Urinary bladder (tissue), 4 donors: ENCODE data around the gene TNNI2. TPM values are rescaled to one million over a fixed set of nuclear protein-coding genes. Genes with fewer than 3 reads are reported as not detected.
"Not testable (repeated sequence)": the region's sequence is repeated elsewhere in the genome, so short reads cannot be mapped to it uniquely, and the experiment has no call there.

Source experiments
- DNase-seq: peaks from one replicate; pipeline ENCODE4 v3.0.0-alpha.2; 2015; ENCODE audit errors: extremely low spot score
- H3K27ac ChIP-seq: one replicate; pipeline ENCODE4 v1.5.1; 2013; ENCODE audit warnings: low read depth, mild to moderate bottlenecking, moderate library complexity
- H3K36me3 ChIP-seq: one replicate; pipeline ENCODE4 v1.6.1; 2013; ENCODE audit warnings: mild to moderate bottlenecking, moderate library complexity; ENCODE audit not compliant: insufficient read depth
- H3K4me1 ChIP-seq: one replicate; pipeline ENCODE4 v1.6.1; 2013; ENCODE audit warnings: mild to moderate bottlenecking, moderate library complexity; ENCODE audit not compliant: insufficient read depth
- H3K4me3 ChIP-seq: one replicate; pipeline ENCODE4 v1.5.1; 2013; ENCODE audit warnings: low read depth, low read length
- WGBS: extraction: QIAGEN DNeasy Blood & Tissue Kit; methylation state at CpG from one replicate; pipeline ENCODE4 v1.1.7; 2013; 5-methylcytosine and 5-hydroxymethylcytosine counted together
- polyA plus RNA-seq: library from polyadenylated mRNA; stranded (reverse); fragments of 200-250 nt; gene quantifications from one replicate; pipeline ENCODE4 v1.2.3, GENCODE V29; 2013
- total RNA-seq: library from RNA; depleted of rRNA; stranded (reverse); fragments of >200 nt; gene quantifications from one replicate; pipeline ENCODE4 v1.2.3, GENCODE V29; 2014
- donor health status: healthy with polysubstance abuse.
- donor health status: healthy.

The TNNI2 gene
- 32.6 TPM for total RNA-seq
- polyA plus RNA-seq: 4.6 TPM

GRCh38 chr11:1838426-1839144, at the start of gene TNNI2:
Gene TNNI2, plus strand, starts transcription at chr11:1838981. Its CDS starts 716 bp downstream, at chr11:1839697.
- no peak for DNase-seq
- WGBS: 89% methylated on average over 32 of the region's 32 CpGs
- Histone ChIP-seq H3K27ac (peak within 1 kb of the TSS; percentile 26), H3K4me3 (no peak within 1 kb of the TSS), H3K36me3 (no peaks in the 10 kb centered on the region), H3K4me1 (no peaks in the 10 kb centered on the region)

DNA sequence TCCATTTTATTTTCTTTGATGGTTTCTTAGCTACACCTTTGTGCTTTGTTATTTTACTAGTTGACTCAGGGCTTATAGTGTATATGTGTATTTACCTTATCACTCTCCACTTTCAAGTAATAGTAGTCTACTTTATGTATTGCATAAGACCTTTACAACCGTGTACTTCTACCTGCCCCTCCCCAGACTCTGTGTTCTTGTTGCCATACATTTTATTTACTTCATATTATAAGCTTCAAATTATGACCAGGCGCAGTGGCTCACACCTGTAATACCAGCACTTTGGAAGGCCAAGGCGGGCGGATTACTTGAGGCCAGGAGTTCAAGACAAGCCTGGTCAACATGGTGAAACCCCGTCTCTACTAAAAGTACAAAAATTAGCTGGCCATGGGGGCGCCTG, 46.9 kb upstream of the TNNI2 start:
- DNase-seq: no peak
- 87% methylated on average over 6 of the region's 6 CpGs for WGBS
- H3K4me3 ChIP-seq: no peak overlapping the region
- no peaks in the 10 kb centered on the region for H3K4me1 ChIP-seq
- no peaks in the 10 kb centered on the region for H3K36me3 ChIP-seq
- no peak overlapping the region for H3K27ac ChIP-seq

- WGBS: 71% methylated on average over 12 of the region's 12 CpGs
- Histone ChIP-seq H3K4me3 (no peak overlapping the region), H3K27ac (no peak overlapping the region), H3K4me1 (no peaks in the 10 kb centered on the region), H3K36me3 (no peaks in the 10 kb centered on the region)
- no peak for DNase-seq
Measured at GRCh38 chr11:1792461-1792860, 46.3 kb upstream of the TNNI2 start.

DNA sequence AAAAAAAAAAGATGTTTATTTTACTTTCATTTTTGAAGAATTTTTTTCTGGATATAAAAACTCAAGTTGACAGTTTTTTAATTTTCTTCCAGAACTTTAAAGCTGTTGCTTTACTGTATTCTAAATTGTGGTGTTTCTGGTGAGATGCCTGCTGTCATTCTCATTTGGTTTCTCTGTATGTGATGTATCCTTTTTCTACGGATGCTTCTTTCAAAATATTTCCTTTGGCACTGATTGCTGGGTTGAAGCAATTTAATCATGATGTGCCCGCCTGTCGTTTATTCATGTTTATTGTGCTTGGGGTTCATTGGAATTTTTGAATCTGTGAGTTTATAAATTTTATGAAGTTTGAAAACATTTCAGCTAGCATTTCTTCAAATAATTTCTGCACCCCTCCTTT, 45.7 kb upstream of the TNNI2 start:
- WGBS: 47% methylated on average over 3 of the region's 3 CpGs
- Histone ChIP-seq H3K27ac (no peak overlapping the region), H3K4me1 (no peaks in the 10 kb centered on the region), H3K4me3 (no peak overlapping the region), H3K36me3 (no peaks in the 10 kb centered on the region)
- DNase-seq: no peak

- DNase-seq: peak; percentile 60
- no peak overlapping the region for H3K27ac ChIP-seq
- no peak overlapping the region for H3K4me3 ChIP-seq
- WGBS: 66% methylated on average over 12 of the region's 12 CpGs
- H3K4me1 ChIP-seq: no peaks in the 10 kb centered on the region
- H3K36me3 ChIP-seq: no peaks in the 10 kb centered on the region
Measured at GRCh38 chr11:1796413-1797011, 42.3 kb upstream of the TNNI2 start.

DNA sequence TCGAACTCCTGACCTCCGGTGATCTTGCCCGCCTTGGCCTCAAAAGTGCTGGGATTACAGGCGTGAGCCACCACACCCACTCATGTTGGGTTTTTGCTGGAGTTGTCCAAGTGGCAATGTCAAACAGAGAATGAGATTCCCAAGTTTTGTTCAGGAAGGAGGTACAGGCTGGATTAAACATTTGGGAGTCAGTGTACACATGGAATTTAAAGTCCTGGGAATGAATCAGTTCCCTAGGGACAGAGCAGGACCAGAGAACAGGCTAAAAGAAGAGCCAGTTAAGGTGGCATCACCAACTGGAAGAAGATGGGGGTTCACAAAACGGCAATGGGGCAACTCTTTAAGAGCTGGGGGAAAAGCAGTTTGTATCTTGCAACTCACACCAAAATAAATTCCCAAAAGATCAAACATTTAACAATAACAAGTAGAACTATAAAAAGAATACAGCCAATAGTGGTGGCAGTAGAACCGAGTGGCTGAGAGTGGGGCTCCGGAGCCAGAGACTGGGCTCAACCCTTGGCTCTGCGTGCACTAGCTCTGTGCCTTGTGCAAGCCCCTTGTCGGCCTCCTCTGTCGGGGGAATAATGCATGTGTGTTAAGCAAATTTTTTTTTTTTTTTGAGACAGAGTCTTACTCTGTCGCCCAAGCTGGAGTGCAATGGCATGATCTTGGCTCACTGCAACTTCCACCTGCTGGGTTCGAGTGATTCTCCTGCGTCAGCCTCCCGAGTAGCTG, 41.2 kb upstream of the TNNI2 start:
- WGBS: 82% methylated on average over 14 of the region's 14 CpGs
- H3K36me3 ChIP-seq: no peaks in the 10 kb centered on the region
- no peak overlapping the region for H3K4me3 ChIP-seq
- DNase-seq: no peak
- H3K4me1 ChIP-seq: no peaks in the 10 kb centered on the region
- H3K27ac ChIP-seq: no peak overlapping the region

DNA sequence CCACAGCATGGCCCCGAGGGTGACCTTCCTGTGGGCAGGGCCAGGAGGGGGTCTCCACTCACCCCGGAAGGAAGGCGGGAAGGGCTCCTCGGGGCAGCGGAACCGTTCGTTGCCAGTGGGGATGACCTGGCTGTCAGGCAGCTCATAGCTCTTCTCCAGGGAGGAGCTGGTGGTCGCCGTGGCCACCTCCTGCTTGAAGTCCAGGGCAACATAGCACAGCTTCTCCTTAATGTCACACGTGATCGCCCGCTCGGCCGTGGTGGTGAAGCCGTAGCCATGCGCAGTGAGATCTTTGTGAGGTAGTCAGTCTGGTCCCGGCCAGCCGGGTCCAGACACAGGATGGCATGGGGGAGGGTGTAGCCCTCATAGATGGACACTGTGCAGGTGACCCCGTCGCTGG, 35.5 kb upstream of the TNNI2 start:
- 94% methylated on average over 20 of the region's 20 CpGs for WGBS
- H3K27ac ChIP-seq: no peak overlapping the region
- DNase-seq: no peak
- H3K36me3 ChIP-seq: no peaks in the 10 kb centered on the region
- H3K4me3 ChIP-seq: no peak overlapping the region
- H3K4me1 ChIP-seq: no peaks in the 10 kb centered on the region

- H3K27ac ChIP-seq, H3K4me1 ChIP-seq, DNase-seq, H3K36me3 ChIP-seq, H3K4me3 ChIP-seq: not testable (repeated sequence)
- WGBS: 96% methylated on average over 37 of the region's 42 CpGs
Measured at GRCh38 chr11:1803835-1804519, 34.8 kb upstream of the TNNI2 start.

DNA sequence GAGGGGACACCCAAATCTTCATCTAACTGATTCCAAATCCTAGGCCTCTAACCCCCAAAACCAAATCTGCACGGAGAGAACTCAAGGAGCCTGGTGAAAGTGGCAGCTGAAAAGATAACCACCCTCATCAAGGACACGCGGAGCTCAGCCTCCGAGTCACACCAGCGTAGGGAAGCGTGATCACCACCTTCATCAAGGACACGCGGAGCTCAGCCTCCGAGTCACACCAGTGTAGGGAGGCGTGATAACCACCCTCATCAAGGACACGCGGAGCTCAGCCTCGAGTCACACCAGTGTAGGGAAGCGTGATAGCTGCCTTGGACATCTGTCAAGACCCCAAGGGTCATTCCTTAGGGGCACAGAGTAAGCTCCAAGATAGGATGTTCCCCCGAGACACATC, 33.3 kb upstream of the TNNI2 start:
- Histone ChIP-seq H3K27ac (no peak overlapping the region), H3K4me3 (no peak overlapping the region), H3K4me1 (no peaks in the 10 kb centered on the region), H3K36me3 (no peaks in the 10 kb centered on the region)
- WGBS: 90% methylated on average over 15 of the region's 15 CpGs
- no peak for DNase-seq

DNA sequence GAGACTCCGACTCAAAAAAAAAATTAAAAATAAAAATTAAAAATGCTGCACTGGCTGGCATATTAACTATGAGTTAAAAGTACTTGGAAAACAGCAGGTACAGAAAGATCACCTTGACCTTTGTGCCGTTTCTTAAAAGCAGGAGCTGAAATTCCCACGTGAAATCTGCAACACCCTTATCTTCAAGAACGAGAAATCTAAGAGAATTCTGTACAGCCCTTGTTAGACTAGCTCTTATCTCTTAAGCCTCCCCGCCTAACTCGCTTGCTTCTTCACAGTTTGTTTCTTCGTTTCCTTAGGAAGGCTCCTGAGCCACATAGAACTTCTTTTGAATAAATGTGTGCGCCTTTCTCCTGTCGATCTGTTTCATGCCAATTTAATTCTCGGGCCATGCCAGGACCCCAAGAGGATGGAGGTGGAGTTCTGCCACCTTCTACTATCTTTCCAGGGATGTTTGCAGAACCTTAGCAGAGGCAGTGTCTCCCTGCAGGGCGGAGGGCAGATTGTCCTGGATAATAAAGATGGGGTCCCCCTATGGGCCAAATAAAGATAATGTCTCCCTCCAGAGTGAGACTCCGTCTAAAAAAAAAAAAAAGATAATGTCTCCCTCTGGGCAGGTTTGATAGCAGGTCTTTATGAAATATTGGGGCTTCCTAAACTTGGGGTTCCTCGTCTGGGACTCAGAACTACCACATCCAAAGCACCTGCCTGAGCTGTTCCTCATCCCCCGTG, 31.4 kb upstream of the TNNI2 start:
- no peak overlapping the region for H3K4me3 ChIP-seq
- no peak for DNase-seq
- no peak overlapping the region for H3K27ac ChIP-seq
- H3K36me3 ChIP-seq: no peaks in the 10 kb centered on the region
- no peaks in the 10 kb centered on the region for H3K4me1 ChIP-seq
- WGBS: 49% methylated on average over 14 of the region's 14 CpGs

DNA sequence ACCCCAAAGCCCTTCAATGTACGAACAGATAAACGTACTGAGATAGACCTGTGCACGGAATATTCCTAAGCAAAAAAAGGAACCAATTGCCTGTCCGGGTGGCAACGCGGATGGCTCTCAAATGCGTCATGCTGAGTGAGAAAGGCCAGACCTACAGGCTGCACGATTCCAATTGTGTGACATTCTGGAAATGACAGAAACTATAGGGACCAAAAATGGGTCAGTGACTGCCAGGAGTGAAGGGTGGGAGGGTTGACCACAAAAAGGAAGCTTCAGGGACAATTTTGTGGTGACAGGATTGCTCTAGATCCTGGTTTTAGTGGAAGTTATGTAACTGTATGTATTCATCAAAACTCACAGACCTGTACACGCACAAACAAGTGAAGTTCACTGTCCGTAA, 28.0 kb upstream of the TNNI2 start:
- Histone ChIP-seq H3K4me1 (no peaks in the 10 kb centered on the region), H3K36me3 (no peaks in the 10 kb centered on the region), H3K27ac (no peak overlapping the region), H3K4me3 (no peak overlapping the region)
- WGBS: 74% methylated on average over 10 of the region's 10 CpGs
- DNase-seq: no peak

DNA sequence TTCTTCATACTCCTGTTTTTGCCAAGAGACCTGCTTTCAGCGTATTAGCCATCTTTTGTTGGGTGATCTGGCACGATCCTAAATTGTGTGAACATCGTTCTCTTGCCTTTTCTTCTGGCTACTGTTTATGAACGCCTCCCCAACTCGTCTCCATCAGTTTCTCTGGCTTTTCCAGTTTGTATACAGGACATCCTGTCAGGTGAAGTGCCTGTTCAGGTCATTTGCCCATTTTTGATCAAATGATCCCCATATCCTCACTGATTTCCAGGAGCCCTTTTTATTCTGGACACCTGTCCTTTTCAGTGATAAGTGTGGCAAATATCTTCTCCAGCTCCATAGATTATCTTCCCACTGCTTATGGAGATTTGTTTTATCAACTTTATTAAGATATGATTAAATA, 26.5 kb upstream of the TNNI2 start:
- H3K27ac ChIP-seq: no peak overlapping the region
- no peaks in the 10 kb centered on the region for H3K4me1 ChIP-seq
- H3K4me3 ChIP-seq: no peak overlapping the region
- H3K36me3 ChIP-seq: no peaks in the 10 kb centered on the region
- DNase-seq: no peak
- WGBS: 85% methylated on average over 5 of the region's 5 CpGs

- H3K4me3 ChIP-seq: no peak overlapping the region
- 96% methylated on average over 15 of the region's 15 CpGs for WGBS
Measured at GRCh38 chr11:1812801-1813200, 26.0 kb upstream of the TNNI2 start.

More at GRCh38 chr11:1812801-1813200, 26.0 kb upstream of the TNNI2 start:
- H3K36me3 ChIP-seq: no peaks in the 10 kb centered on the region
- H3K27ac ChIP-seq: no peak overlapping the region
- no peak for DNase-seq
- H3K4me1 ChIP-seq: no peaks in the 10 kb centered on the region
